Mucosa of rectum (tissue), 2 donors: ENCODE measurements around the gene CFAP99.
"Not testable (repeated sequence)": the region's sequence is repeated elsewhere in the genome, so short reads cannot be mapped to it uniquely, and the experiment has no call there.

Experiments used
- H3K27ac ChIP-seq, 2 donors: one replicate each; pipeline ENCODE4 v1.7.0; 2013; ENCODE audit warnings: inconsistent platforms in 2 of 2, low read depth in 2 of 2, low read length in 2 of 2
- H3K27me3 ChIP-seq, 2 donors: one replicate each; pipeline ENCODE4 v1.7.0; 2013; ENCODE audit warnings: low read length in 2 of 2; ENCODE audit not compliant: control insufficient read depth in 2 of 2, insufficient read depth in 2 of 2
- H3K36me3 ChIP-seq, 2 donors: one replicate each; pipeline ENCODE4 v1.7.0; 2013; ENCODE audit warnings: low read length in 2 of 2; ENCODE audit not compliant: control insufficient read depth in 2 of 2, insufficient read depth in 2 of 2
- H3K4me1 ChIP-seq, 2 donors: one replicate each; pipeline ENCODE4 v1.7.0; 2013; ENCODE audit warnings: low read length in 2 of 2, mild to moderate bottlenecking in 1 of 2; ENCODE audit not compliant: control insufficient read depth in 2 of 2, insufficient read depth in 2 of 2
- H3K4me3 ChIP-seq, 2 donors: one replicate each; pipeline ENCODE4 v1.7.0; 2013; ENCODE audit warnings: low read length in 2 of 2
- H3K9ac ChIP-seq, 2 donors: one replicate each; pipeline ENCODE4 v1.7.0; 2013; ENCODE audit warnings: low read length in 2 of 2, low read depth in 1 of 2, mild to moderate bottlenecking in 1 of 2
- H3K9me3 ChIP-seq, 2 donors: one replicate each; pipeline ENCODE4 v1.7.0; 2013; ENCODE audit warnings: low read length in 2 of 2; ENCODE audit not compliant: control insufficient read depth in 2 of 2
- donor health status: healthy.
- donor health status: Normal muscosa, but diverticular disease.

Gene CFAP99

GRCh38 chr4:2457481-2458295 lies 38.9 kb downstream of the CFAP99 start:
- peaks cover 0 to 2% of the 10 kb centered on the region in 2 donors for H3K27me3 ChIP-seq
- H3K36me3 ChIP-seq, result no peaks in the 10 kb centered on the region
- peaks cover 0 to 3% of the 10 kb centered on the region in 2 donors for H3K4me1 ChIP-seq
- H3K9ac ChIP-seq, result no peak overlapping the region
- no peak overlapping the region for H3K4me3 ChIP-seq
- H3K27ac ChIP-seq, result no peak overlapping the region
- H3K9me3 ChIP-seq, result no peaks in the 10 kb centered on the region

GRCh38 chr4:2458546-2459491 lies 40.1 kb downstream of the CFAP99 start:
- no peaks in the 10 kb centered on the region for H3K36me3 ChIP-seq
- H3K9ac ChIP-seq, result no peak overlapping the region
- no peak overlapping the region for H3K4me3 ChIP-seq
- H3K9me3 ChIP-seq, result no peaks in the 10 kb centered on the region
- no peak overlapping the region for H3K27ac ChIP-seq
- peaks cover 0 to 6% of the 10 kb centered on the region in 2 donors for H3K4me1 ChIP-seq
- peaks cover 0 to 2% of the 10 kb centered on the region in 2 donors for H3K27me3 ChIP-seq

- Histone ChIP-seq H3K9ac (no peak overlapping the region), H3K27me3 (peaks cover 0 to 2% of the 10 kb centered on the region in 2 donors), H3K27ac (no peak overlapping the region), H3K9me3 (no peaks in the 10 kb centered on the region), H3K4me1 (peaks cover 0 to 6% of the 10 kb centered on the region in 2 donors), H3K36me3 (no peaks in the 10 kb centered on the region), H3K4me3 (no peak overlapping the region)
Measured at GRCh38 chr4:2459589-2460349, 41.0 kb downstream of the CFAP99 start.

GRCh38 chr4:2461246-2461960 lies 42.6 kb downstream of the CFAP99 start:
- Histone ChIP-seq H3K9me3 (no peaks in the 10 kb centered on the region), H3K27me3 (peaks cover 0 to 2% of the 10 kb centered on the region in 2 donors), H3K4me1 (peaks cover 0 to 6% of the 10 kb centered on the region in 2 donors), H3K36me3 (no peaks in the 10 kb centered on the region), H3K27ac (no peak overlapping the region), H3K9ac (no peak overlapping the region), H3K4me3 (no peak overlapping the region)

- no peaks in the 10 kb centered on the region for H3K36me3 ChIP-seq
- peaks cover 0 to 2% of the 10 kb centered on the region in 2 donors for H3K27me3 ChIP-seq
- peaks cover 0 to 6% of the 10 kb centered on the region in 2 donors for H3K4me1 ChIP-seq
- peak overlapping the region in 1 of 2 donors; percentile 36 for H3K9ac ChIP-seq
- H3K9me3 ChIP-seq, result no peaks in the 10 kb centered on the region
- H3K4me3 ChIP-seq, result peak overlapping the region; percentile 41 to 45
- no peak overlapping the region for H3K27ac ChIP-seq
Measured at GRCh38 chr4:2462218-2462991, 43.6 kb downstream of the CFAP99 start.

GRCh38 chr4:2462992-2463762 lies 44.4 kb downstream of the CFAP99 start:
- Histone ChIP-seq H3K27ac (no peak overlapping the region), H3K27me3 (peaks cover 0 to 2% of the 10 kb centered on the region in 2 donors), H3K4me3 (peak overlapping the region in 1 of 2 donors; percentile 27), H3K9ac (no peak overlapping the region), H3K4me1 (peaks cover 6 to 9% of the 10 kb centered on the region in 2 donors), H3K9me3 (no peaks in the 10 kb centered on the region), H3K36me3 (no peaks in the 10 kb centered on the region)

- Histone ChIP-seq H3K36me3 (no peaks in the 10 kb centered on the region), H3K9ac (no peak overlapping the region), H3K4me3 (no peak overlapping the region), H3K9me3 (no peaks in the 10 kb centered on the region), H3K27me3 (no peaks in the 10 kb centered on the region), H3K27ac (no peak overlapping the region), H3K4me1 (peaks cover 11 to 13% of the 10 kb centered on the region in 2 donors)
Measured at GRCh38 chr4:2465032-2465431, 46.3 kb downstream of the CFAP99 start.

- H3K4me3 ChIP-seq, H3K9me3 ChIP-seq, H3K9ac ChIP-seq, H3K36me3 ChIP-seq, H3K27me3 ChIP-seq, H3K27ac ChIP-seq: not testable (repeated sequence)
- H3K4me1 ChIP-seq, result peaks cover 16 to 18% of the 10 kb centered on the region in 2 donors
Measured at GRCh38 chr4:2465544-2465943, 46.8 kb downstream of the CFAP99 start.
